HG02642 (cell line): ENCODE results near the gene SPTBN5.

Experiments used
- ATAC-seq: cut with Tn5 transposase; IDR thresholded peaks from one replicate; pipeline ENCODE4 v1.9.1; 2021; ENCODE audit warnings: mild to moderate bottlenecking; ENCODE audit not compliant: unreplicated experiment, poor library complexity

SPTBN5 gene

GRCh38 chr15:41886741-41887140 lies 7.1 kb downstream of the SPTBN5 start:
- ATAC-seq, result no peak

- ATAC-seq, result no peak
Measured at GRCh38 chr15:41885841-41886240, 8.0 kb downstream of the SPTBN5 start.

GRCh38 chr15:41885321-41885720 lies 8.5 kb downstream of the SPTBN5 start:
- ATAC-seq, result no peak

GRCh38 chr15:41884458-41884857 lies 9.4 kb downstream of the SPTBN5 start:
- ATAC-seq, result no peak

GRCh38 chr15:41883484-41883825 lies 10.4 kb downstream of the SPTBN5 start:
- no peak for ATAC-seq

GRCh38 chr15:41882689-41883483 lies 11.0 kb downstream of the SPTBN5 start:
- no peak for ATAC-seq

GRCh38 chr15:41881920-41882688 lies 11.7 kb downstream of the SPTBN5 start:
- ATAC-seq, result no peak

- no peak for ATAC-seq
Measured at GRCh38 chr15:41881550-41881919, 12.3 kb downstream of the SPTBN5 start.

GRCh38 chr15:41881086-41881485 lies 12.8 kb downstream of the SPTBN5 start:
- ATAC-seq, result no peak

GRCh38 chr15:41880156-41880877 lies 13.5 kb downstream of the SPTBN5 start:
- ATAC-seq, result no peak

GRCh38 chr15:41879321-41879845 lies 14.5 kb downstream of the SPTBN5 start:
- ATAC-seq, result no peak

GRCh38 chr15:41878355-41878699 lies 15.5 kb downstream of the SPTBN5 start:
- ATAC-seq, result no peak

GRCh38 chr15:41877631-41878354 lies 16.1 kb downstream of the SPTBN5 start:
- no peak for ATAC-seq

GRCh38 chr15:41876689-41877088 lies 17.2 kb downstream of the SPTBN5 start:
- no peak for ATAC-seq

- ATAC-seq, result no peak
Measured at GRCh38 chr15:41876007-41876406, 17.8 kb downstream of the SPTBN5 start.

GRCh38 chr15:41874736-41875135 lies 19.1 kb downstream of the SPTBN5 start:
- ATAC-seq, result no peak

- no peak for ATAC-seq
Measured at GRCh38 chr15:41873711-41874110, 20.1 kb downstream of the SPTBN5 start.

- no peak for ATAC-seq
Measured at GRCh38 chr15:41872166-41872747, 21.6 kb downstream of the SPTBN5 start.

- no peak for ATAC-seq
Measured at GRCh38 chr15:41871175-41871905, 22.5 kb downstream of the SPTBN5 start.
